ENCODE data around the gene PCDH10. TPM values are rescaled to one million over a fixed set of nuclear protein-coding genes. Genes with fewer than 3 reads are reported as not detected.

The PCDH10 gene
- total RNA-seq, 4 donors from 2014 or later, result 0.13 to 1.5 (median 0.50) TPM

DNA sequence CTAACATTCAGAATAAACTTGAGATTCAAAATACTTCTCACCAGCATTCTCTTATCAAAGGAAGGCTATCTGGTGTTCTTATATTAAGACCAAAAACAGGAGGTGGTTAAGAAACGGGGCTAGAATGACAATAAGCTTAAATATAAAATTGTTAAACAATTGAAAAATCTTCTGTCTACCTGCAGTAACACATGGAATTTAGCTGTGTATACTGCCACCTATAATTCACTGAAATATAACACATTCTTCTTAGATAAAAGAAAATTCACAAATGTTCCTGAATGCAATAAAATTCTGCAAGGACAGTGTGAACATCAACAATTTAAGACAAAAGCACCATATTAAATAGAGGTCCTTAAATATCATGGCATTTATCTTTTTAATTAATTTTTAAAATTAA, 11.5 kb upstream of the PCDH10 start:
- Histone ChIP-seq H3K27ac (no peak overlapping the region), H3K36me3 (no peaks in the 10 kb centered on the region), H3K9me3 (no peaks in the 10 kb centered on the region), H3K4me1 (no peaks in the 10 kb centered on the region), H3K27me3 (no peaks in the 10 kb centered on the region), H3K4me3 (replicated peaks in 1 of 3) (no peak overlapping the region)
- no peak for TF ChIP-seq POLR2A (IDR thresholded peaks at IDR 0.05)
- TF ChIP-seq, protein P1, sequence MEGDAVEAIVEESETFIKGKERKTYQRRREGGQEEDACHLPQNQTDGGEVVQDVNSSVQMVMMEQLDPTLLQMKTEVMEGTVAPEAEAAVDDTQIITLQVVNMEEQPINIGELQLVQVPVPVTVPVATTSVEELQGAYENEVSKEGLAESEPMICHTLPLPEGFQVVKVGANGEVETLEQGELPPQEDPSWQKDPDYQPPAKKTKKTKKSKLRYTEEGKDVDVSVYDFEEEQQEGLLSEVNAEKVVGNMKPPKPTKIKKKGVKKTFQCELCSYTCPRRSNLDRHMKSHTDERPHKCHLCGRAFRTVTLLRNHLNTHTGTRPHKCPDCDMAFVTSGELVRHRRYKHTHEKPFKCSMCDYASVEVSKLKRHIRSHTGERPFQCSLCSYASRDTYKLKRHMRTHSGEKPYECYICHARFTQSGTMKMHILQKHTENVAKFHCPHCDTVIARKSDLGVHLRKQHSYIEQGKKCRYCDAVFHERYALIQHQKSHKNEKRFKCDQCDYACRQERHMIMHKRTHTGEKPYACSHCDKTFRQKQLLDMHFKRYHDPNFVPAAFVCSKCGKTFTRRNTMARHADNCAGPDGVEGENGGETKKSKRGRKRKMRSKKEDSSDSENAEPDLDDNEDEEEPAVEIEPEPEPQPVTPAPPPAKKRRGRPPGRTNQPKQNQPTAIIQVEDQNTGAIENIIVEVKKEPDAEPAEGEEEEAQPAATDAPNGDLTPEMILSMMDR (IDR thresholded peaks at IDR 0.05), result no peak
- intact Hi-C loops (cut with DNase I), result no loop called here
- no peak for DNase-seq
- WGBS, 2 donors, result 67 to 80% methylated on average over 1 of the region's 1 CpG

DNA sequence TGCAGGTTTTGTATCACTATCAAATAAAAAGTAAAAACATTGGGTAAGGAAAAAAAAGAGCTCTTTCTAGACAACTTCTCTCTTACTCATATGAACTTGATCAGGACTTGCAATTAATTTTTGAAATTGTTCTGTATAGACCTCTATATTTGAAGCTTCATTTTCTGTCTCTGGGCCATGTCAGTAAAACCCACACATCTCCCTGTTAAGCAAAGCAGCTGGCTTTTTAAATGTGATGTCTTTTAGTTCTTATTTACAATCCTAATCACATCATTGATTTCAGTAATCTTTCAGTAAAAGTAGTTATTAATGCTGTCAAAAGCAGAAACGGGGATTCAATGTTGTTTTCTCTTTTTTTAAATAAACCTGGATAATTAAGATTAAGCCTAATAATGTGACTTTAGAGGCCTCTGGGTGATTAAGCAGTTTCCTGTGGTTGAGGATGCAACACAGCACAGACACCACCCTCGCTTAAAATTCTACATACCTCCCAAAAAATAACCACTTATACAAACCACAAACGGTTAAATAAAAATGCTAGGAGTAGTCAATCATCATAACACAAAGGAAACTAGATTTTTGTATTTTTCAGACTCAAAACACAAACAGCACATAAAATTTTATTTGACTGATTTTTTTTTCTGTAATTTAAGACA, 5.2 kb upstream of the PCDH10 start:
- 64 to 81% methylated on average over 3 of the region's 3 CpGs for WGBS, 2 donors
- Histone ChIP-seq H3K9me3 (no peaks in the 10 kb centered on the region), H3K4me3 (replicated peaks in 1 of 3) (no peak overlapping the region), H3K27me3 (no peaks in the 10 kb centered on the region), H3K4me1 (peaks cover 12 to 28% of the 10 kb centered on the region in 2 donors), H3K36me3 (no peaks in the 10 kb centered on the region), H3K27ac (no peak overlapping the region)
- intact Hi-C loops (cut with DNase I), result no loop called here
- DNase-seq, result no peak
- no peak for TF ChIP-seq POLR2A (IDR thresholded peaks at IDR 0.05)
- TF ChIP-seq, protein P1 (IDR thresholded peaks at IDR 0.05), result no peak

DNA sequence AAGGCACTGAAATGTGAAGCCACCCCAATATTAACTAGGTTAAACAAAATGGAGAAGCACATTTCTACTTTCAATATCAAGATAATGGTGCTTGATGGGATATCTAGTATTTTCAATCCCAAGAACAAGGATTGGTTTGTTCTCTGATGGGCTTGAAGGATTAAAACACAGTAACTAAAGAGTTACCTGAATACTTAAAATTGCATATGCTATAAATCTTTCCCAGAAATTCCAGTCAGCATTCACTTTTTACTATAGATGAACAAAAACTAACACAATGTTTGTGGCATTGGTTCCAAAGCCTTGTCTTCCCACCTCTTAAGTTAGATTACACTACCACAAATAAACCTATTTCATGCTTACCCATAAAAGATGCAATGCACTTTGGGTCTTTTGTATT, 3.9 kb upstream of the PCDH10 start:
- TF ChIP-seq, protein P1 (IDR thresholded peaks at IDR 0.05), result no peak
- TF ChIP-seq POLR2A (IDR thresholded peaks at IDR 0.05), result no peak
- intact Hi-C loops (cut with DNase I), result no loop called here
- Histone ChIP-seq H3K27ac (no peak overlapping the region), H3K9me3 (no peaks in the 10 kb centered on the region), H3K4me1 (peaks cover 21 to 35% of the 10 kb centered on the region in 2 donors), H3K36me3 (no peaks in the 10 kb centered on the region), H3K27me3 (no peaks in the 10 kb centered on the region), H3K4me3 (replicated peaks in 1 of 3) (no peak overlapping the region)
- DNase-seq, result no peak

DNA sequence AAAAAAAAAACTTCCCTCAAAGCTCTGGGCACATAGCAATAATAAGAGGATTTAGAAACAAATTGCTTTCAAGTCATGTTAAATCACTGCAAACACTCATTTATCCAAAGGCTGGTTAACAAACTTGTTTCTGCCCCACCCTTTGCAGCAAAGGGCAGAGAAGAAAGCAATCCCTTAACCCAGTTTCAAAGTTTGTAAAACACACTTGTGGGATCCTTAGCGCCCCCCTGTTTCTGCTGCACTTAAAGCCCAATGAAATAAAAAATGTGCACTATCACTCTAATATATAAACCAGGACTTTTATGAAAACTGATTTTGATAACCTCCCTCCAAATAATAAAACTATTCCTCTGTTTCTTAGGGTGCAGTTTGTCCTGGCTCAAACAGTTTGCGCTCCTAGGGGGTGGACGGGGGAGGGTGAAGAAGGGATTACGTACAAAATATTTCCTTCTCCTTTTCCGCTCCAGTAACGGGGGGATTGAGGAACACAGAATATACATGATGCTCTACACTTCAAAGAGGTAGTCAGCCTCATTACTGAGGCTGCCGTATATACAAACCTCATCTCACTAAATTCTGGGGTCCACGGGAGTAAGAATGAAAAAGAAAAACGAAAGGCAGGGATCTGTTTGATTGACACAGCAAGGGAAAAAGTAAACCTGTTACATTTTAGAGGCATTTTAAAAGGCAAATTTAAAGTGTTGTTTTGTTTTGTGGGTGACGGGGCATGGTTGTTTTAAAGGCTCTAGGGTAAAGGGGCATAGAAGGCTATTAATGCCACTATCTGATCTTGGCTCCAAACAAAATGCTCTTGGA, 3.1 kb upstream of the PCDH10 start:
- WGBS, 2 donors, result 5 to 8% methylated on average over 10 of the region's 10 CpGs
- intact Hi-C loops (cut with DNase I), result no loop called here
- TF ChIP-seq, protein P1 (IDR thresholded peaks at IDR 0.05), result no peak
- TF ChIP-seq POLR2A (IDR thresholded peaks at IDR 0.05), result no peak
- H3K4me3 ChIP-seq (replicated peaks in 1 of 3), result no peak overlapping the region
- H3K4me1 ChIP-seq, result peaks cover 25 to 42% of the 10 kb centered on the region in 2 donors
- no peaks in the 10 kb centered on the region for H3K27me3 ChIP-seq
- DNase-seq, result no peak
- no peak overlapping the region for H3K27ac ChIP-seq
- H3K36me3 ChIP-seq, result no peaks in the 10 kb centered on the region
- no peaks in the 10 kb centered on the region for H3K9me3 ChIP-seq

All from thyroid gland (tissue), 4 donors.